Prostate gland (tissue), 2 donors: ENCODE measurements around the gene CFAP61.

Experiments
- CTCF ChIP-seq, 4 experiments: fragments of 200-600 bp in 2 of 4; fragments of 450-650 bp in 2 of 4; sonication (generic) in 2 of 4; IDR thresholded peaks; 1 replicate in 3 of 4; 2 replicates in 1 of 4; pipeline ENCODE4 v1.5.1; 2016 to 2019; ENCODE audit warnings: antibody characterized with exemption in 4 of 4, mild to moderate bottlenecking in 2 of 4, moderate library complexity in 2 of 4
- POLR2AphosphoS5 ChIP-seq: sonication (generic); formaldehyde crosslinking; IDR thresholded peaks from one replicate; pipeline ENCODE4 v1.6.1; 2017; ENCODE audit warnings: antibody characterized with exemption

GRCh38 chr20:20211988-20212518 is 159.7 kb downstream of the CFAP61 start:
- TF ChIP-seq CTCF (IDR thresholded peaks at IDR 0.05) (no peak), POLR2AphosphoS5 (no peak)
